Thyroid gland (tissue), 4 donors: ENCODE measurements around the gene MYOF.

Experiments used
- POLR2A ChIP-seq, 2 donors: fragments of 450-650 bp; IDR thresholded peaks; one replicate each; pipeline ENCODE4 v1.6.1; 2017; ENCODE audit warnings: antibody characterized with exemption in 2 of 2, mild to moderate bottlenecking in 2 of 2, moderate library complexity in 1 of 2
- TF ChIP-seq, protein P1 (sequence below), 6 experiments: fragments of 200-600 bp in 3 of 6; fragments of 450-650 bp in 3 of 6; sonication (generic) in 3 of 6; IDR thresholded peaks; one replicate each; pipeline ENCODE4 v1.5.1; 2016 to 2019; ENCODE audit warnings: antibody characterized with exemption in 6 of 6, mild to moderate bottlenecking in 2 of 6, inconsistent platforms in 1 of 6, moderate library complexity in 1 of 6

DNA sequence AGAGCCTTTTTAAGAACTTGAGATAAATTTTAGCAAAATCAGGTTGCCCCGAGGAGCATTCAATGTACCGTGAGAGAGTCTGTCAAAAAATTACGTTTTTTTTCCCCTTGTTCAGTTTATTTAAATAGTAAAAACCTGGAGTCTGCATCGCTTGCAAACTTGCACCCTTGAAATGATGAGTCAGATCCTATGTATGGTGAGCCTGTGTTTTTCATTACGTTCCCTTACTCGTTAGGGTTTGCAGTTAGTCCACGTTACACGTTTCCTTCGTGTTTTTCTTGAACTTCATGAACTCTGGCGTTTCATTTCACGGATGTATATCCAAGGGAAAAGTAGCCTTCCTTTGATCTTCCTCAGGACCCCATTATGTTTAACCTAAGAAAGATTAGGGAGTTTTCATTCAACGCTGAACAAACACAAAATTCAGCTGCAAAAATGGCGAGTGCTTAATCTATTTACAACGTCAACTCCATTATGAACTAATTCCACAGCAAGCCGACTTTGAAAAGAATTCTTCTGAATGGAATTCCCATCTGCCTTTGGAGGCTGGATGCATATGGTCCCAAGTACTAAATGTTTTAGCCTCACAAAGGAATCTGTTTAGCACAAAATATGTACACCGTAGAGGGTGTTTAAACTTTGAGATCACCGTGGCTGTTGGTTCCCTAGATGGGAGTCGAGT, 182.4 kb downstream of the MYOF start:
- TF ChIP-seq, protein P1, sequence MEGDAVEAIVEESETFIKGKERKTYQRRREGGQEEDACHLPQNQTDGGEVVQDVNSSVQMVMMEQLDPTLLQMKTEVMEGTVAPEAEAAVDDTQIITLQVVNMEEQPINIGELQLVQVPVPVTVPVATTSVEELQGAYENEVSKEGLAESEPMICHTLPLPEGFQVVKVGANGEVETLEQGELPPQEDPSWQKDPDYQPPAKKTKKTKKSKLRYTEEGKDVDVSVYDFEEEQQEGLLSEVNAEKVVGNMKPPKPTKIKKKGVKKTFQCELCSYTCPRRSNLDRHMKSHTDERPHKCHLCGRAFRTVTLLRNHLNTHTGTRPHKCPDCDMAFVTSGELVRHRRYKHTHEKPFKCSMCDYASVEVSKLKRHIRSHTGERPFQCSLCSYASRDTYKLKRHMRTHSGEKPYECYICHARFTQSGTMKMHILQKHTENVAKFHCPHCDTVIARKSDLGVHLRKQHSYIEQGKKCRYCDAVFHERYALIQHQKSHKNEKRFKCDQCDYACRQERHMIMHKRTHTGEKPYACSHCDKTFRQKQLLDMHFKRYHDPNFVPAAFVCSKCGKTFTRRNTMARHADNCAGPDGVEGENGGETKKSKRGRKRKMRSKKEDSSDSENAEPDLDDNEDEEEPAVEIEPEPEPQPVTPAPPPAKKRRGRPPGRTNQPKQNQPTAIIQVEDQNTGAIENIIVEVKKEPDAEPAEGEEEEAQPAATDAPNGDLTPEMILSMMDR (IDR thresholded peaks at IDR 0.05): no peak
- no peak for TF ChIP-seq POLR2A (IDR thresholded peaks at IDR 0.05)
